ENCODE results near the gene TPH1.

The TPH1 gene

DNA sequence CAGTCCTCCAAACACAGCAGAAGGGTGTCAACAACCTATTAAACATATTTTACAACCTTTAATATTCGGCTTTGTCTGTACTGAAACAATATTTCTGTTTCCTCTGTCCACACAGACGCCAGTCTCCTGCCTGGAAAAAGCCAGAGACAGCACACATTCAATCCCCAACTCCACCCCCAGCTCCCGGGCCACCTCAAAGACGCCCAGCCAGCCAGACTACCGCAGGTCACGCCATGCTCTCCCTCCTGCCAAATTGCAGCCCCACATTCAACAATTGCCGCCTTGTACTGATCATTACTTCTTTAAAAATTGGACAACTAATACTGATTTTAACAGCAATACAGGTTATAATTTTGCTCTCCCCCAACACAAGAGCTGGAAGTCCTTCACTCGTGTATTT lies 34.4 kb downstream of the TPH1 start:
- no peak overlapping the region for H3K27ac ChIP-seq
- H2AFZ ChIP-seq: no peak overlapping the region
- H3K36me3 ChIP-seq (ENCODE audit: control insufficient read depth, insufficient read depth, low read length): no peaks in the 10 kb centered on the region
- H3K9ac ChIP-seq: no peak overlapping the region
- H3K27me3 ChIP-seq (ENCODE audit: control insufficient read depth, insufficient read depth, low read length): no peaks in the 10 kb centered on the region
- peaks cover 3% of the 10 kb centered on the region for H3K4me1 ChIP-seq
- H3K4me3 ChIP-seq (ENCODE audit: low read depth, low read length): no peak overlapping the region
- H3K9me3 ChIP-seq (ENCODE audit: control insufficient read depth, low read length): no peaks in the 10 kb centered on the region
- no peak overlapping the region for H3K4me2 ChIP-seq (ENCODE audit: low read length)
- TF ChIP-seq, protein P1, sequence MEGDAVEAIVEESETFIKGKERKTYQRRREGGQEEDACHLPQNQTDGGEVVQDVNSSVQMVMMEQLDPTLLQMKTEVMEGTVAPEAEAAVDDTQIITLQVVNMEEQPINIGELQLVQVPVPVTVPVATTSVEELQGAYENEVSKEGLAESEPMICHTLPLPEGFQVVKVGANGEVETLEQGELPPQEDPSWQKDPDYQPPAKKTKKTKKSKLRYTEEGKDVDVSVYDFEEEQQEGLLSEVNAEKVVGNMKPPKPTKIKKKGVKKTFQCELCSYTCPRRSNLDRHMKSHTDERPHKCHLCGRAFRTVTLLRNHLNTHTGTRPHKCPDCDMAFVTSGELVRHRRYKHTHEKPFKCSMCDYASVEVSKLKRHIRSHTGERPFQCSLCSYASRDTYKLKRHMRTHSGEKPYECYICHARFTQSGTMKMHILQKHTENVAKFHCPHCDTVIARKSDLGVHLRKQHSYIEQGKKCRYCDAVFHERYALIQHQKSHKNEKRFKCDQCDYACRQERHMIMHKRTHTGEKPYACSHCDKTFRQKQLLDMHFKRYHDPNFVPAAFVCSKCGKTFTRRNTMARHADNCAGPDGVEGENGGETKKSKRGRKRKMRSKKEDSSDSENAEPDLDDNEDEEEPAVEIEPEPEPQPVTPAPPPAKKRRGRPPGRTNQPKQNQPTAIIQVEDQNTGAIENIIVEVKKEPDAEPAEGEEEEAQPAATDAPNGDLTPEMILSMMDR (IDR thresholded peaks at IDR 0.05): no peak
- no peaks in the 10 kb centered on the region for H3K79me2 ChIP-seq

DNA sequence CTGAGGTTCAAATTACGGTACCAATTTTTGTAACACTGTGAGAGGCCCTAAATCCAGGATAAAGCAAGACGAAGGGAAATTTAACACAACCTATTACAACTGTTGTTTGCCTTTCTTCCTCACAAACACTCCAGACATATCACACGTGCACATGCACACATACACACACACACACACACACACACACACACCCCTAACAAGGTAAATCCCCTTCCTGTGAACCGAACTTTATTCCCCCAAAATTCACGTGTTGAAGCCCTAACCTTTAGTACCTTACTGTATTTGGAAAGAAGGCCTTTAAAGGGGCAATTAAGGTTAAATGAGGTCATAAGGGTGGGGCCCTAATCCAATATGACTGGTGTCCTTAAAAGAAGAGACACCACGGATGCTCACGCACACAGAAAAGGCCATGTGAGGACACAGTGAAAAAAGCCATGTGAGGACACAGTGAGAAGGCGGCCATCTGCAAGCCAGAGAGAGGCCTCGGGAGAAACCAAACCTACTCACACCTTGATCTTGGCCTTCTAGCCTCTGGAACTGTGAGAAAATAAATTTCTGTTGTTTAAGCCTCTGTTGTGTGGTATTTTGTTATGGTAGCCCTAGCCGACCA lies 35.0 kb downstream of the TPH1 start:
- Histone ChIP-seq H3K4me3 (ENCODE audit: low read depth, low read length) (no peak overlapping the region), H3K4me2 (ENCODE audit: low read length) (no peak overlapping the region), H3K9ac (no peak overlapping the region), H3K27ac (no peak overlapping the region), H3K79me2 (no peaks in the 10 kb centered on the region), H3K27me3 (ENCODE audit: control insufficient read depth, insufficient read depth, low read length) (no peaks in the 10 kb centered on the region), H2AFZ (no peak overlapping the region), H3K9me3 (ENCODE audit: control insufficient read depth, low read length) (no peaks in the 10 kb centered on the region), H3K4me1 (peaks cover 3% of the 10 kb centered on the region), H3K36me3 (ENCODE audit: control insufficient read depth, insufficient read depth, low read length) (no peaks in the 10 kb centered on the region)
- TF ChIP-seq, protein P1 (IDR thresholded peaks at IDR 0.05): no peak

DNA sequence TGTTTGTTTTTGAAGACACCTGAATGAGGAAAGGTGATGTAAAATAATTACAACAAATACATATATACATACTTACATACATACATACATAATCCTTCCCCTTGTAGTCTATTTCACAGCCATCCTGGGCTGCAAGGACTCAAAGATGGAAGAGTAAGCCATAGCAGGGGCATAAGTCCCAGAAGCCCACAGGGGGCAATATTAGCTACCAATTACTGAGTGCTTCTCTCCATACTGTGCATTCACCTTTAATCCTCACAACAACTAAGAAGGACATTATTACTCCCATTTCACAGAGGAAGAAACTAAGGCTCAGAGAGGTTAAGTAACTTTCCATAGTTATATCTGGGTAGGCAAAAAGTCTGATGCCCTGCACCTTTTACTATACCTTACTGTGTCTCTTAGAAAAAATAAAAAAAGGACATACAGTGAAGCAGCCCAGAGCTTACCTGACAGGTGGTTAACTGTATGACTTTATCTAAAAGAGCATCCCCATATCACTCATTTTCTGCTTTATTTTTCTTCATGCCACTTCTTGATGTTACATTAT lies 35.9 kb downstream of the TPH1 start:
- Histone ChIP-seq H3K27me3 (ENCODE audit: control insufficient read depth, insufficient read depth, low read length) (no peaks in the 10 kb centered on the region), H3K4me1 (peaks cover 3% of the 10 kb centered on the region), H3K9me3 (ENCODE audit: control insufficient read depth, low read length) (no peaks in the 10 kb centered on the region), H3K9ac (no peak overlapping the region), H3K36me3 (ENCODE audit: control insufficient read depth, insufficient read depth, low read length) (no peaks in the 10 kb centered on the region), H3K79me2 (no peaks in the 10 kb centered on the region), H3K4me2 (ENCODE audit: low read length) (no peak overlapping the region), H2AFZ (no peak overlapping the region), H3K4me3 (ENCODE audit: low read depth, low read length) (no peak overlapping the region), H3K27ac (no peak overlapping the region)
- TF ChIP-seq, protein P1 (IDR thresholded peaks at IDR 0.05): no peak

DNA sequence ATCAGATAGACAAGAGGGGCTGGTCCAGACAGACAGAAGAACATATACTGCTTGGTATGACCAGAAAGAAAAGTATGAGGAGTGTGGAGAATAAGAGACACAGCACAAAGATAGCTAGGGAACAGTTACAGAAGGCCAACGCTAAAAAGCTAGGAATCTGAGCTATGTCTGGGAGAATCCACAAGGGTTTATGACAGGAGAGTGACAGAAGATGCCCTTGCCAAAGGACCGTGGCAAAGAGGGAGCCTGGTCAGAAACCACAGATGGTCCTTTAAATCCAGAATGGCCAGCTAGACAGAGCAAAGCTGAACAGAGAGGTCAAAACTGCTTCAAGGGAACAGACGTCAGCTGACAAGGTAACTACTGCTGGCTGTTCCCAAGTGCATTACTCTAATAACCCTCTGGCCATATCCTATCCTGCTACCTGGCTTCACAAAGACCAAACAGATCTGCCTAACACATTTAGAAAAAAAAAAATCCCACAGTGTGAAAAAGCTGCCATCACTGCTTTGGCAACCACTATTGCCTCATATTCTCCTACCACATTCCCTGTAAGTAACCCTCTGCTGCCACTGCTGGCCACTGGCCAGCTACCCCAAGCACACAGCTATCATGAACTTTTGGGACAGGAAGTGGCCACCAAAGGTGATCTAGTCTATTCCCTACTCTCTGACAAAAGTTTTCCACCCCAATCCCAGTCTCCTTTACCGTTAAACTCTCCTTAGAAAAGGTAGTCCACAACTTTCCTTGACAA lies 40.5 kb downstream of the TPH1 start:
- Histone ChIP-seq H3K79me2 (no peaks in the 10 kb centered on the region), H3K4me2 (ENCODE audit: low read length) (no peak overlapping the region), H3K9ac (no peak overlapping the region), H3K27ac (no peak overlapping the region), H3K36me3 (ENCODE audit: control insufficient read depth, insufficient read depth, low read length) (no peaks in the 10 kb centered on the region), H3K4me1 (no peaks in the 10 kb centered on the region), H3K4me3 (ENCODE audit: low read depth, low read length) (no peak overlapping the region), H2AFZ (no peak overlapping the region), H3K9me3 (ENCODE audit: control insufficient read depth, low read length) (no peaks in the 10 kb centered on the region), H3K27me3 (ENCODE audit: control insufficient read depth, insufficient read depth, low read length) (no peaks in the 10 kb centered on the region)
- TF ChIP-seq, protein P1 (IDR thresholded peaks at IDR 0.05): no peak

All from parathyroid adenoma (tissue), 2 donors.